LNCAP (cell line): ENCODE measurements around the gene USP22.

Experiments used
- TF ChIP-seq, protein P1 (sequence below): fragments of 450-650 bp; IDR thresholded peaks from 2 replicates; pipeline ENCODE4 v1.5.1; 2017; ENCODE audit warnings: mild to moderate bottlenecking

The USP22 gene

GRCh38 chr17:21014498-21014897, 28.3 kb downstream of the USP22 start:
- TF ChIP-seq, protein P1, sequence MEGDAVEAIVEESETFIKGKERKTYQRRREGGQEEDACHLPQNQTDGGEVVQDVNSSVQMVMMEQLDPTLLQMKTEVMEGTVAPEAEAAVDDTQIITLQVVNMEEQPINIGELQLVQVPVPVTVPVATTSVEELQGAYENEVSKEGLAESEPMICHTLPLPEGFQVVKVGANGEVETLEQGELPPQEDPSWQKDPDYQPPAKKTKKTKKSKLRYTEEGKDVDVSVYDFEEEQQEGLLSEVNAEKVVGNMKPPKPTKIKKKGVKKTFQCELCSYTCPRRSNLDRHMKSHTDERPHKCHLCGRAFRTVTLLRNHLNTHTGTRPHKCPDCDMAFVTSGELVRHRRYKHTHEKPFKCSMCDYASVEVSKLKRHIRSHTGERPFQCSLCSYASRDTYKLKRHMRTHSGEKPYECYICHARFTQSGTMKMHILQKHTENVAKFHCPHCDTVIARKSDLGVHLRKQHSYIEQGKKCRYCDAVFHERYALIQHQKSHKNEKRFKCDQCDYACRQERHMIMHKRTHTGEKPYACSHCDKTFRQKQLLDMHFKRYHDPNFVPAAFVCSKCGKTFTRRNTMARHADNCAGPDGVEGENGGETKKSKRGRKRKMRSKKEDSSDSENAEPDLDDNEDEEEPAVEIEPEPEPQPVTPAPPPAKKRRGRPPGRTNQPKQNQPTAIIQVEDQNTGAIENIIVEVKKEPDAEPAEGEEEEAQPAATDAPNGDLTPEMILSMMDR = no peak

GRCh38 chr17:21013983-21014382, 28.8 kb downstream of the USP22 start:
- TF ChIP-seq, protein P1 = no peak

DNA sequence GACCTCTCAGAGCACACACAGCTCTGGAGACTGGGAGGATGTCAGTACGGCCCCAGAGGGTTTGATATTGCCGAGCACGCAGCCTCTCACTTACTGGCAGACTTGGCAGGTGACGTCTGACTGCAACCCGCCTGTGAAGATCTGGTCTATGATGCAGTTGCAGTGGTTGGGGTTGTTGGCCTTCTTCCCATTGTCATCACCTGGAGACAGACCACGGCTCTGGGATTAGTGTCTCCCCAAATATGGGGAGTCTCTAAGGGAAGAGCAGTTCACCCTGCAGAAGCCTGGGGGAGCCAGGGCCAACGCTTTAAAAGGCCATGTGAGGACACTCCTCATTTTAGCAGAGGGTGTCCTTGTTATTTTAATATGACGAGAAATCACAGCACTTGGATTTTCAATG, 30.1 kb downstream of the USP22 start:
- TF ChIP-seq, protein P1 = no peak

DNA sequence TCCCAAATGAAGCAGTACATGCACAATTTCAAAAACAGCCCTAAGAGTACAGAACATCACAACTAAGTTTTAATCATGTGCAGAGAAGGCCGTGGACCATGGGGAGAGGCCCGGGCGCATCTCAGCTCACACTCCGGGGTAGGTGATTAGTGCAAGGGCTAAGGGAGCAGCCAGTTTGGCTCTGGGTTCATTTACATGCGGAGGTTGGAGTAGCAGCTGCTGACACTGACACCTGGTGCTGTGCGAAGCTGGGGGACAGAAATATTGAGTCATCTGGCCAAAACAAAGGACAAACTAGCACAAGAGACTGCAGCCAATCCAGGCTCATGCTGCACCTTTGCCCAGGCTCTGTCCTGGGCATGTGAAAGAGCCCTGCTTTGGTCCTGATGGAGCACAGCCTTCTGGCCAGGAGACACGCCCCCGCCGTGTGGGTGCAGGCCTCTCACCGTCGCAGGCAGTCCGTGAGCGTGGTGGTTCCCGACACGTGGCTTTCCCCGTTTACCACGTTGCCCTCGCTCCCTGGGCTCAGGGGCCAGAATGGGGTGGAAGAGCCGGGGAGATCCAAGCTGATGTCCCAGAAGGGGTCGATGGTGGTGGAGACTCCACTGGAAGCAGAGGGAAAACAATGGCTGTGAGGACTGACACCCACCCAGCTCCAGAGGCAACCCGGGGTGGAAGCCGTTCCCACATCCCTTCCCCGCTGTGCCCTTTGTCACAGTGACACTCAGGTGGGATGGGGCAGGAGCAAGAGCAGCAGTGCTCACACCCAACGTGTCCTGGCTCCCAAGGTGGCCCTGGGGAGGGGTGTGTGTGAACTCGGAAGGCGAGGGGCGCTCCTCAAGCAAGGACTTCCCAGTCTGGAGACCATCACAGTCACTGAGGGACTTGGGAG, 31.9 kb downstream of the USP22 start:
- TF ChIP-seq, protein P1 = no peak

DNA sequence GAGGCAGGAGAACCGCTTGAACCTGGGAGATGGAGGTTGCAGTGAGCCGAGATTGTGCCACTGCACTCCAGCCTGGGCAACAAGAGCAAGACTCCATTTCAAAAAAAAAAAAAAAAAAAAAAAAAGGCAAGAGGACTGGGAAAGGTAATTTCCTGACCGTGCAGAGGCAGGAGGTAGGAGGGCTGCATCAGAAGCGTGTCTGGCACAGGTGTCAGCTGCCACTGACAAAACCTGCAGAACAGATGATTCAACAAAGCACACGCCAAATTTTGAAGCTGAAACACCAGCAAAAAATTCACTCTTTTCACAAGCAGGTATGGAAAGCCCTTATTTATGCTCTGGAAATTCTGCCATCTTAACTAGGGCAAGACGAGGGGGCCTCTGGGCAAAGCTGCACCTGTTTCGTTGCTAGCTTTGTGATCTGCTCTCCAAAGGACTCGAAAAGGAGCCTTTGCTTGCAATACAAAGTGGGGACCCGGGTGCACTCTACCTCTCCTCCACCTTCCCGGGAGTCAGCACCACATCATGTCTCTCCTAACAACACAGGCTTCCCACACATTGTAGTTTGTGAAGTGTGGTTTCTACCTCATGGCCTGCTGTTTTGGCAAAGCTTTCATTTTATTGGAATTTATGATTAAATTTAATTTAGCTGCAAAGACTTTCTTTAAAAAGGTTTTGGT, 33.7 kb downstream of the USP22 start:
- TF ChIP-seq, protein P1 = no peak

DNA sequence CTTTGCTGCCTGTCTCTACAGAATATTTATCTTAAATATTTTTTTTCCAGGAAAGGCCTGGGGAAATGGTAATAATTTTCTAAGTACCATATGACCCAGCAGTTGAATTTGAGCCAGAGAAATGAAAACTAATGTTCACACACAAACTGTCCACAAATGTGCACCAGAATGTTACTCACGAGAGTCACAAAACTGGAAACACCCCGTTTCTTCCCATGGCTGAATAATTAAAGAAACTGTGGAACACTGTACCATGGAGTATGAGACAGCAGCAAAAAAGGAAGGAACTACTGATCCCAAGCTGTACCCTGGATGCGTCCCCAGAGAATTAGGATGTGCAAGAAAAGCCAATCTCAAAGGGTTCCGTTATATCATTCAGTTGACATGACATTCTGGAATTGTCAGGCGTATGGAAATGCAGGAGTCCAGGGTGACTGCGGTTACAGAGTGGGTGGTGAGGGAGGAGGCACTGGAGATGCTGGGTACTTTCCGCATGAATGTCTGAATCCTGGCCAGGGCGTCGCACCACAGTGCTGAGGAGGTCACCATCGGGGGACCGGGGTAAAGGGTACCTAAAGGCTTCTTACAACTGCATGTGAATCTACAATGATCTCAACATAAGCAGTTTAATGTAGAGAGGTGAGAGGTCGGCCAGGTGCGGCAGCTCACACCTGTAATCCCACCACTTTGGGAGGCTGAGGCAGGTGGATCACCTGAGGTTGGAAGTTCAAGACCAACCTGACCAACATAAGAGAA, 34.5 kb downstream of the USP22 start:
- TF ChIP-seq, protein P1 = no peak

DNA sequence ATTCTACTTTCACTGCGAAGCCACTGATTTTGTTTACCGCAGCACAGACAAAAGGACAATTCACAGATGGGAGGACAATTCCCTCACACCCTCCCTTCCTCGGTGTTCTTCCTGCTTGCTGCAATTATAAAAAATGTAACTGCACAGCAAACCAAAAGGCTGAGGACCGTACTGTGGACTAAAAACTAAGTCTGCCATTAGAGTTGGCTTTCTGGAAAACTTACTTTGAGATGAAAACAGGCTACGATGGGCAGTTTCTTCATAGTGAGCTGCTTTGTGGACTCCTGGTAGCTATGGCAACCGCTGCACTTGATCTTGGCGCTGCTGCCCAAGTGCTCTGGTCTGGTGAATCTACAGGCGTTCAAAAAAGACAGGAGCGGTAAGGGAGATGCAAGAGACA, 35.2 kb downstream of the USP22 start:
- TF ChIP-seq, protein P1 = no peak
